ENCODE data around the gene VIT.

VIT gene

DNA sequence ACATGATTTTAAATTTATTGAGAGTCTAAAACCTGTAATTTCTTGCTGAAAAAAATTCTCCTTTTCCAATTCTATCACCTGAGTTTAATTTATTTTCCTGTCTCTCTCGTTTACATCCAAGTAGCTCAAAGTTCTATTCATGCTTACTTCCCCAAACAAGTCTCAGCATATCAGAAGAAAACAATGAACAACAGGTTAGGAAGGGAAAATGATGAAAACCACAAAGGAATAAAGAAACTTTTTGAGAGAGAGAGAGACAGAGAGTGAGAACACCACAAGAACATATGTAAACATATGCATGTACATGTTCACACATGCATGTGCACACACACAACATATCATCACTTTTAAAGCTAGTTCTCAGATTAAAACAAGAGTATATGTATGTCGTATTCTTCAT, 157.7 kb downstream of the VIT start:
- no peaks in the 10 kb centered on the region for H3K4me1 ChIP-seq (ENCODE audit: insufficient read depth, low read length)
- no peaks in the 10 kb centered on the region for H3K9me3 ChIP-seq (ENCODE audit: low read length)
- no peaks in the 10 kb centered on the region for H3K27me3 ChIP-seq (ENCODE audit: control insufficient read depth in 1 of 2, insufficient read depth in 2 of 2, low read length in 2 of 2)
- H3K36me3 ChIP-seq (ENCODE audit: insufficient read depth, low read length): peaks cover 23% of the 10 kb centered on the region
- H3K4me3 ChIP-seq (ENCODE audit: low read depth in 1 of 2, low read length in 2 of 2): no peak overlapping the region
- no peak overlapping the region for H3K27ac ChIP-seq (ENCODE audit: low read depth, low read length)
- H3K9ac ChIP-seq (ENCODE audit: low read length): no peak overlapping the region

DNA sequence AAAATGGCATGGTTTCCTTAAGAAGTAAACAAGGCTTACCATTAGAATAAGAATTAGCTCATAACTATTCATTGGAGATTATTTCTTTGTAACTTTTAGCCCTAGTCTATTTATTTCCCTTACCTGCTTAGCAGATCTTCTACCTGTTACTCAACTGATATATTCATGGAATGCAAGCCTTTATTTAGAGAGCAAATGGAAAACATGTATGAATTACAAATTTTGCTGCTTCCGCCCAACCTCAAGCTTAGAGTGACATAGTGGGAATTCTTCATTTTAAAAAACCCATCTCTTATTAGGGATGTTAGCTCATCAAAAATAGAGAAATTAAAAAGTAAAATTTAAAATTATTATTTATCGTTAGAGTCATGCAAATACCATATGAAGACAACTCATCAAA, 158.9 kb downstream of the VIT start:
- Histone ChIP-seq H3K4me1 (ENCODE audit: insufficient read depth, low read length) (no peaks in the 10 kb centered on the region), H3K36me3 (ENCODE audit: insufficient read depth, low read length) (peaks cover 13% of the 10 kb centered on the region), H3K4me3 (ENCODE audit: low read depth in 1 of 2, low read length in 2 of 2) (no peak overlapping the region), H3K9me3 (ENCODE audit: low read length) (no peaks in the 10 kb centered on the region), H3K27me3 (ENCODE audit: control insufficient read depth in 1 of 2, insufficient read depth in 2 of 2, low read length in 2 of 2) (no peaks in the 10 kb centered on the region), H3K27ac (ENCODE audit: low read depth, low read length) (no peak overlapping the region), H3K9ac (ENCODE audit: low read length) (no peak overlapping the region)

DNA sequence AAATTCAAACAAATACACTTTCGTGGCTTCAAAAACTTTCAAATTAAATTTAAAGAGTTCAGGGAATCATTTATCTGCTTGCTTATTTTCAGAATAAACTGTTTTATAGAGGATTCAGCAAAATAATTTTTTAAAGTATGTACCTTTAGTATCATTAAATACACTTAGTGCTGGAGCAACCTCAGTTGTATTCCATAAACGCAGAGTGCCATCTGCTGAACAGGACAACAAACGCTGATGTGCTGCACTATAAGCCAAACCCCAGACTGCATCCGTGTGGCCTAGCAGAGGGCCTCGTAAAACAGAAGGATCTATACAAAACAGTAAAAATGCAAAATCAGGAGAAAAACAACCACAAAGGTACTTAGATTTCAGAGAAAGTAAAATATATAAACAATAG, 161.2 kb downstream of the VIT start:
- no peak overlapping the region for H3K9ac ChIP-seq (ENCODE audit: low read length)

DNA sequence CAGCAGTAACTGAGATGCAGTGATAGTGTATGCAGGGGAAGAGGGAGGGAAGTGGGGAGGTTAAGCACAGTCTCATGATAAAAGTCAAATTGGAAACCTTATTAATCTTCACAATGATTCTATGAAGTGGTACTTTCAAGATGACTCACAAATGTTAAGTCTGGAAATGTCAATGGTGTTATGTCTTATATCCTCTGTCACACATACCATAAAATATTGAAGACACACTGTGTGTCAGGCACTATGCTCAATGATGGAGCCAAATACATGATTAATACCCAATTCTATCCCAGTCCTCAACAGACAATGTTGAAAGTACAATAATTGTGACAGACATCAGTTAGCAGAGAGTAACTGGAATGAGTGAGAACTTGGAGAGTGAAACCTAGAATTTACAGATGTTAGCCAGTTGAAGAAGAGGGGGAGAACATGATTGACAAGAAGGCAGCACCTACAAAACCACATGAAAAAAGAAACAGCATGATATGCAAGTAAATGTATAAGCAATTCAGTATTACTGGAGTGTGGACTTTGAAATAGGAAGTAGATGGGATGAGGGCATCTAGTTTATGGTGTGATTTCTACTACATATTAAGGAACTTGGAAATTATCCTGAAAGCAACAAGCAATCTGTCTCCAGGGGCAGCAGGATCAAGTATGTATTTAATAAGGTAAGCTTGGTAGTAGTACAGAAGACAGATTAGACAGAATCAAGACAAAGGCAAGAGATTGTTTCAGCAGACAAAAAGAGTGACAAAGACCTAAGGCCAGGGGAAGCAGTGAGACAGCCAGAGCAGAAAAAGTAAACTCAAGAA, 162.3 kb downstream of the VIT start:
- Histone ChIP-seq H3K4me1 (ENCODE audit: insufficient read depth, low read length) (no peaks in the 10 kb centered on the region), H3K36me3 (ENCODE audit: insufficient read depth, low read length) (peaks cover 9% of the 10 kb centered on the region), H3K4me3 (ENCODE audit: low read depth in 1 of 2, low read length in 2 of 2) (no peak overlapping the region), H3K27ac (ENCODE audit: low read depth, low read length) (no peak overlapping the region), H3K9me3 (ENCODE audit: low read length) (no peaks in the 10 kb centered on the region), H3K27me3 (ENCODE audit: control insufficient read depth in 1 of 2, insufficient read depth in 2 of 2, low read length in 2 of 2) (no peaks in the 10 kb centered on the region), H3K9ac (ENCODE audit: low read length) (no peak overlapping the region)

More for the DNA sequence above, 161.2 kb downstream of the VIT start:
- H3K36me3 ChIP-seq (ENCODE audit: insufficient read depth, low read length): peaks cover 9% of the 10 kb centered on the region
- no peaks in the 10 kb centered on the region for H3K4me1 ChIP-seq (ENCODE audit: insufficient read depth, low read length)
- H3K27me3 ChIP-seq (ENCODE audit: control insufficient read depth in 1 of 2, insufficient read depth in 2 of 2, low read length in 2 of 2): no peaks in the 10 kb centered on the region
- no peak overlapping the region for H3K4me3 ChIP-seq (ENCODE audit: low read depth in 1 of 2, low read length in 2 of 2)
- H3K9me3 ChIP-seq (ENCODE audit: low read length): no peaks in the 10 kb centered on the region
- no peak overlapping the region for H3K27ac ChIP-seq (ENCODE audit: low read depth, low read length)

DNA sequence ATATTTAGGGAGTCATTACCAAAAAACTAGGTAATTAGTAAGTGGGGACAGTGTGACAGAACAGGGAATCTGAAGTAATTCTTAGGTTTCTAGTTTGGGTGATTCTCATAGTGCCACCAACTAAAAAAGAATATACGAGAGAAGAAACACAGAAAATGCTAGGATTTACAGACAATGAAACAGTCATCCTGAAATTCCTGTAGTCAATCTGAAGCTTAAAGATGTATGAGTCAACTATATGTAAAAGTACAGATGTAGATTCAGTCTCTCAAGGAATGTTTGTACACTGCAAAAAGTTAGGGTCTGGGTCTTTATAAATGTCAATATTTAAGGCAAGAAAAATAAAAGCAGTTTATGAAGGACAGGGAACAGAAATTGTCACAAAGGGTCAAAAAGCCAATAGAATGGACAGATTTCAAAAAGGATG, 162.9 kb downstream of the VIT start:
- H3K4me3 ChIP-seq (ENCODE audit: low read depth in 1 of 2, low read length in 2 of 2): no peak overlapping the region

DNA sequence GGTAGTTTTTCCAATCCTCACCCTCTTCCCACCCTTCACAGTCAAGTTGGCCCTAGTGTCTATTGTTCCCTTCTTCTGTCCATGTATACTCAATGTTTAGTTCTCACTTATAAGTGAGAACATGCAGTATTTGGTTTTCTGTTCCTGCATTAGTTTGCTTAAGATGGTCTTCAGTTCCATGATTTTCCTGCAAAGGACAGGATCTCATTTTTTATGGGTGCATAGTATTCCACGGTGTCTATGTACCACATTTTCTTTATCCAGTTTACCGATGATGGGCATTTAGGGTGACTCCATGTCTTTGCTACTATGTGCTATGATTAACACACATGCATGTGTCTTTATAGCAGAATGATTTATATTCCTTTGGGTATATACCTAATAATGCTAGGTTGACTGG, 165.4 kb downstream of the VIT start:
- H3K36me3 ChIP-seq (ENCODE audit: insufficient read depth, low read length): peaks cover 6% of the 10 kb centered on the region

More for the DNA sequence above, 162.9 kb downstream of the VIT start:
- Histone ChIP-seq H3K36me3 (ENCODE audit: insufficient read depth, low read length) (peaks cover 8% of the 10 kb centered on the region), H3K27me3 (ENCODE audit: control insufficient read depth in 1 of 2, insufficient read depth in 2 of 2, low read length in 2 of 2) (no peaks in the 10 kb centered on the region), H3K9ac (ENCODE audit: low read length) (no peak overlapping the region), H3K9me3 (ENCODE audit: low read length) (no peaks in the 10 kb centered on the region), H3K4me1 (ENCODE audit: insufficient read depth, low read length) (no peaks in the 10 kb centered on the region), H3K27ac (ENCODE audit: low read depth, low read length) (no peak overlapping the region)

More for the DNA sequence above, 165.4 kb downstream of the VIT start:
- Histone ChIP-seq H3K27me3 (ENCODE audit: control insufficient read depth in 1 of 2, insufficient read depth in 2 of 2, low read length in 2 of 2) (no peaks in the 10 kb centered on the region), H3K9ac (ENCODE audit: low read length) (no peak overlapping the region), H3K4me3 (ENCODE audit: low read depth in 1 of 2, low read length in 2 of 2) (no peak overlapping the region), H3K4me1 (ENCODE audit: insufficient read depth, low read length) (no peaks in the 10 kb centered on the region), H3K27ac (ENCODE audit: low read depth, low read length) (no peak overlapping the region), H3K9me3 (ENCODE audit: low read length) (no peaks in the 10 kb centered on the region)
